ENCODE measurements around the gene KCTD19.

- no peak for TF ChIP-seq CTCF (conservative IDR thresholded peaks at IDR 0.05; ENCODE audit: low read depth, low read length)
- TF ChIP-seq EZH2phosphoT487 (IDR thresholded peaks at IDR 0.05; ENCODE audit: borderline replicate concordance, low read length), result no peak
Observed at GRCh38 chr16:67326472-67327309, at the start of gene KCTD19, which contains the start of gene LRRC36.

Measured in PC-3 (cell line).